Lower lobe of right lung (tissue), 2 donors: ENCODE data around the gene SEMA3E. TPM values are rescaled to one million over a fixed set of nuclear protein-coding genes. Genes with fewer than 3 reads are reported as not detected.

Experiments used
- ATAC-seq, 2 donors: fragments of 200-7000 bp; cut with Tn5 transposase; one replicate each; pipeline ENCODE4 v1.9.1; 2020 to 2022; ENCODE audit warnings: mild to moderate bottlenecking in 2 of 2, moderate library complexity in 2 of 2
- DNase-seq: peaks from one replicate; pipeline ENCODE4 v3.0.0-alpha.2; 2020
- H3K27ac ChIP-seq: fragments of 200-600 bp; one replicate; pipeline ENCODE4 v1.8.0; 2022
- H3K27me3 ChIP-seq: fragments of 200-600 bp; one replicate; pipeline ENCODE4 v1.8.0; 2022; ENCODE audit warnings: low read depth
- H3K36me3 ChIP-seq: fragments of 200-600 bp; one replicate; pipeline ENCODE4 v1.8.0; 2022; ENCODE audit warnings: mild to moderate bottlenecking
- H3K4me1 ChIP-seq: fragments of 200-600 bp; one replicate; pipeline ENCODE4 v1.8.0; 2022
- H3K4me3 ChIP-seq: fragments of 200-600 bp; one replicate; pipeline ENCODE4 v1.8.0; 2022; ENCODE audit warnings: mild to moderate bottlenecking
- H3K9me3 ChIP-seq: fragments of 200-600 bp; one replicate; pipeline ENCODE4 v1.8.0; 2022
- CTCF ChIP-seq: fragments of 200-600 bp; IDR thresholded peaks from one replicate; pipeline ENCODE4 v1.8.0; 2022; ENCODE audit warnings: antibody characterized with exemption, mild to moderate bottlenecking
- intact Hi-C: fragments of 100-400 bp; cut with DNase I; formaldehyde crosslinking; loops from one replicate; pipeline ENCODE4 v1.11.0; 2022
- total RNA-seq: library from RNA; stranded (reverse); fragmentation: NEBNext Ultra II Directional; extraction: Animal tissue kit (Norgen Biotek cat#: 25700); gene quantifications from one replicate; pipeline ENCODE4 v1.2.1, GENCODE V29; 2021
- donor health status: DM: no; HTN: yes; CAD: no; lungs with severe emphysema.

The SEMA3E gene
- total RNA-seq, 1 donor from 2014 or later = 8.8 TPM

GRCh38 chr7:83478616-83479015, 170.3 kb downstream of the SEMA3E start:
- no peaks in the 10 kb centered on the region for H3K4me1 ChIP-seq
- ATAC-seq = no peak
- H3K27ac ChIP-seq = no peak overlapping the region
- no peak for DNase-seq
- TF ChIP-seq CTCF = no peak
- no peaks in the 10 kb centered on the region for H3K36me3 ChIP-seq
- no peak overlapping the region for H3K4me3 ChIP-seq
- intact Hi-C loops = no loop called here
- no peaks in the 10 kb centered on the region for H3K27me3 ChIP-seq
- H3K9me3 ChIP-seq = no peaks in the 10 kb centered on the region

- H3K4me1 ChIP-seq = no peaks in the 10 kb centered on the region
- H3K4me3 ChIP-seq = no peak overlapping the region
- H3K27ac ChIP-seq = no peak overlapping the region
- no peak for TF ChIP-seq CTCF
- H3K36me3 ChIP-seq = no peaks in the 10 kb centered on the region
- no peaks in the 10 kb centered on the region for H3K9me3 ChIP-seq
- intact Hi-C loops = no loop called here
- no peaks in the 10 kb centered on the region for H3K27me3 ChIP-seq
- DNase-seq (no peak), ATAC-seq (no peak)
Observed at GRCh38 chr7:83476511-83477050, 172.4 kb downstream of the SEMA3E start.

GRCh38 chr7:83475420-83475819, 173.5 kb downstream of the SEMA3E start:
- intact Hi-C loops = no loop called here
- TF ChIP-seq CTCF = no peak
- Histone ChIP-seq H3K4me1 (no peaks in the 10 kb centered on the region), H3K36me3 (no peaks in the 10 kb centered on the region), H3K27ac (no peak overlapping the region), H3K27me3 (no peaks in the 10 kb centered on the region), H3K4me3 (no peak overlapping the region), H3K9me3 (no peaks in the 10 kb centered on the region)
- no peak for ATAC-seq
- DNase-seq = no peak

- Histone ChIP-seq H3K9me3 (no peaks in the 10 kb centered on the region), H3K4me3 (no peak overlapping the region), H3K27ac (no peak overlapping the region), H3K4me1 (no peaks in the 10 kb centered on the region), H3K36me3 (no peaks in the 10 kb centered on the region), H3K27me3 (no peaks in the 10 kb centered on the region)
- TF ChIP-seq CTCF = no peak
- no peak for DNase-seq
- intact Hi-C loops = no loop called here
- no peak for ATAC-seq
Observed at GRCh38 chr7:83472376-83472775, 176.6 kb downstream of the SEMA3E start.

GRCh38 chr7:83469491-83469890, 179.4 kb downstream of the SEMA3E start:
- no peak for TF ChIP-seq CTCF
- Histone ChIP-seq H3K9me3 (no peaks in the 10 kb centered on the region), H3K36me3 (no peaks in the 10 kb centered on the region), H3K4me3 (no peak overlapping the region), H3K27me3 (no peaks in the 10 kb centered on the region), H3K4me1 (no peaks in the 10 kb centered on the region), H3K27ac (no peak overlapping the region)
- no peak for ATAC-seq
- DNase-seq = no peak
- intact Hi-C loops = no loop called here

GRCh38 chr7:83469076-83469475, 179.9 kb downstream of the SEMA3E start:
- no peaks in the 10 kb centered on the region for H3K27me3 ChIP-seq
- no peak overlapping the region for H3K4me3 ChIP-seq
- no peak overlapping the region for H3K27ac ChIP-seq
- no peak for DNase-seq
- H3K9me3 ChIP-seq = no peaks in the 10 kb centered on the region
- TF ChIP-seq CTCF = no peak
- intact Hi-C loops = no loop called here
- H3K4me1 ChIP-seq = no peaks in the 10 kb centered on the region
- ATAC-seq = no peak
- H3K36me3 ChIP-seq = no peaks in the 10 kb centered on the region
